GM12878 (cell line): Measurements from ENCODE around the gene SORL1.

Experiments used
- ATF7 ChIP-seq: fragments of 450-650 bp; IDR thresholded peaks from 2 replicates; pipeline ENCODE4 v1.6.1; 2016; ENCODE audit warnings: low read depth, mild to moderate bottlenecking
- CREM ChIP-seq: IDR thresholded peaks from 2 replicates; pipeline ENCODE4 v1.6.1; 2014; ENCODE audit warnings: antibody characterized with exemption, low read depth
- DPF2 ChIP-seq: fragments of 450-650 bp; IDR thresholded peaks from 2 replicates; pipeline ENCODE4 v1.6.1; 2017; ENCODE audit warnings: mild to moderate bottlenecking
- EZH2 ChIP-seq: IDR thresholded peaks from 2 replicates; pipeline ENCODE4 v1.6.1; 2012; ENCODE audit warnings: low read depth, mild to moderate bottlenecking, control low read depth, inconsistent platforms, low read length, borderline replicate concordance; ENCODE audit not compliant: control insufficient read depth
- JUNB ChIP-seq: IDR thresholded peaks from 2 replicates; pipeline ENCODE4 v1.6.1; 2016; ENCODE audit warnings: antibody characterized with exemption, mild to moderate bottlenecking
- JUND ChIP-seq: IDR thresholded peaks from 2 replicates; pipeline ENCODE4 v1.6.1; 2012; ENCODE audit warnings: low read depth, mild to moderate bottlenecking, low read length, improper control_type of control experiment, moderate library complexity
- POLR2AphosphoS5 ChIP-seq: IDR thresholded peaks from 2 replicates; pipeline ENCODE4 v1.6.1; 2011; ENCODE audit warnings: mild to moderate bottlenecking, low read length, inconsistent platforms
- ZSCAN29 ChIP-seq: fragments of 450-650 bp; IDR thresholded peaks from 2 replicates; pipeline ENCODE4 v1.6.1; 2017; ENCODE audit warnings: mild to moderate bottlenecking, moderate library complexity
- TF ChIP-seq, protein P1 (sequence below): fragments of 450-650 bp; IDR thresholded peaks from 2 replicates; pipeline ENCODE4 v1.6.1; 2017; ENCODE audit warnings: mild to moderate bottlenecking, moderate library complexity
- TF ChIP-seq, protein P2 (sequence below): IDR thresholded peaks from 2 replicates; pipeline ENCODE4 v1.6.1; 2011; ENCODE audit warnings: mild to moderate bottlenecking, low read depth, low read length, moderate library complexity; ENCODE audit not compliant: insufficient replicate concordance

DNA sequence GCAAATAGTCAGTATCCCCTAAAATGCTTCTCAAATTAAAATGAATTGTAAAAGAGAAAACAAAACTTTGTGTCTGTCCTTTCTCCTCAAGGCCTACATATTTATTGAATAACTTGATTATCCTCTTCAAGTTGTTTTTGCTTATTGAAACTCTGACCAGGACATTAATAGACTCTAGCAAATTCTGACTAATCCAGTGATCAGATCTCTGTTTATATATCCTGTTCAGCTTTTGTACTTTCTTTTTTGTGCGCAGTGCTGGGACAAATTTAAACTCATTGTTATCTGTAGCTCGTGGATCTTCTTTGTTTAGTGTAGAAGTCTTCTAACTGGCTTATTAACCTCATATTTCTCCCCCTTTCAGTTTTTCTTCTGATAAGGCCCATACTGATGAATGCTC lies 140.6 kb downstream of the SORL1 start:
- TF ChIP-seq JUNB (peak; percentile 54), ZSCAN29 (no peak), JUND (no peak), ATF7 (no peak), CREM (no peak), EZH2 (no peak), POLR2AphosphoS5 (no peak), DPF2 (no peak)
- TF ChIP-seq, protein P1, sequence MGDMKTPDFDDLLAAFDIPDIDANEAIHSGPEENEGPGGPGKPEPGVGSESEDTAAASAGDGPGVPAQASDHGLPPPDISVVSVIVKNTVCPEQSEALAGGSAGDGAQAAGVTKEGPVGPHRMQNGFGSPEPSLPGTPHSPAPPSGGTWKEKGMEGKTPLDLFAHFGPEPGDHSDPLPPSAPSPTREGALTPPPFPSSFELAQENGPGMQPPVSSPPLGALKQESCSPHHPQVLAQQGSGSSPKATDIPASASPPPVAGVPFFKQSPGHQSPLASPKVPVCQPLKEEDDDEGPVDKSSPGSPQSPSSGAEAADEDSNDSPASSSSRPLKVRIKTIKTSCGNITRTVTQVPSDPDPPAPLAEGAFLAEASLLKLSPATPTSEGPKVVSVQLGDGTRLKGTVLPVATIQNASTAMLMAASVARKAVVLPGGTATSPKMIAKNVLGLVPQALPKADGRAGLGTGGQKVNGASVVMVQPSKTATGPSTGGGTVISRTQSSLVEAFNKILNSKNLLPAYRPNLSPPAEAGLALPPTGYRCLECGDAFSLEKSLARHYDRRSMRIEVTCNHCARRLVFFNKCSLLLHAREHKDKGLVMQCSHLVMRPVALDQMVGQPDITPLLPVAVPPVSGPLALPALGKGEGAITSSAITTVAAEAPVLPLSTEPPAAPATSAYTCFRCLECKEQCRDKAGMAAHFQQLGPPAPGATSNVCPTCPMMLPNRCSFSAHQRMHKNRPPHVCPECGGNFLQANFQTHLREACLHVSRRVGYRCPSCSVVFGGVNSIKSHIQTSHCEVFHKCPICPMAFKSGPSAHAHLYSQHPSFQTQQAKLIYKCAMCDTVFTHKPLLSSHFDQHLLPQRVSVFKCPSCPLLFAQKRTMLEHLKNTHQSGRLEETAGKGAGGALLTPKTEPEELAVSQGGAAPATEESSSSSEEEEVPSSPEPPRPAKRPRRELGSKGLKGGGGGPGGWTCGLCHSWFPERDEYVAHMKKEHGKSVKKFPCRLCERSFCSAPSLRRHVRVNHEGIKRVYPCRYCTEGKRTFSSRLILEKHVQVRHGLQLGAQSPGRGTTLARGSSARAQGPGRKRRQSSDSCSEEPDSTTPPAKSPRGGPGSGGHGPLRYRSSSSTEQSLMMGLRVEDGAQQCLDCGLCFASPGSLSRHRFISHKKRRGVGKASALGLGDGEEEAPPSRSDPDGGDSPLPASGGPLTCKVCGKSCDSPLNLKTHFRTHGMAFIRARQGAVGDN = no peak
- TF ChIP-seq, protein P2, sequence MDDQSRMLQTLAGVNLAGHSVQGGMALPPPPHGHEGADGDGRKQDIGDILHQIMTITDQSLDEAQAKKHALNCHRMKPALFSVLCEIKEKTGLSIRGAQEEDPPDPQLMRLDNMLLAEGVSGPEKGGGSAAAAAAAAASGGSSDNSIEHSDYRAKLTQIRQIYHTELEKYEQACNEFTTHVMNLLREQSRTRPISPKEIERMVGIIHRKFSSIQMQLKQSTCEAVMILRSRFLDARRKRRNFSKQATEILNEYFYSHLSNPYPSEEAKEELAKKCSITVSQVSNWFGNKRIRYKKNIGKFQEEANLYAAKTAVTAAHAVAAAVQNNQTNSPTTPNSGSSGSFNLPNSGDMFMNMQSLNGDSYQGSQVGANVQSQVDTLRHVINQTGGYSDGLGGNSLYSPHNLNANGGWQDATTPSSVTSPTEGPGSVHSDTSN = no peak
